H1 (cell line): Measurements from ENCODE around the gene REC8. TPM values are rescaled to one million over a fixed set of nuclear protein-coding genes. Genes with fewer than 3 reads are reported as not detected.

Experiments used
- JUN ChIP-seq: IDR thresholded peaks from 2 replicates; pipeline ENCODE4 v1.6.1; 2011; ENCODE audit warnings: low read depth, mild to moderate bottlenecking, improper control_type of control experiment, low read length
- SP4 ChIP-seq: IDR thresholded peaks from 2 replicates; pipeline ENCODE4 v1.6.1; 2012; ENCODE audit warnings: low read length, inconsistent platforms
- TBP ChIP-seq: IDR thresholded peaks from 2 replicates; pipeline ENCODE4 v1.6.1; 2011; ENCODE audit warnings: low read depth, low read length, improper control_type of control experiment
- polyA plus RNA-seq, 7 experiments: library from polyadenylated mRNA; depleted of rRNA in 3 of 7; stranded (reverse) in 5 of 7; unstranded in 2 of 7; fragments of >200 nt in 5 of 7; fragments of 200-250 nt in 2 of 7; gene quantifications; 1 replicate in 5 of 7; 2 replicates in 1 of 7; 4 replicates in 1 of 7; pipeline versions ENCODE4 v1.2.1 to v1.2.3, GENCODE V29; 2011 to 2013; ENCODE audit warnings: missing spikeins in 2 of 7, mixed read lengths in 2 of 7
- total RNA-seq: library from RNA; stranded (reverse); fragmentation: NEBNext Ultra II Directional; extraction: Animal tissue kit (Norgen Biotek cat#: 25700); gene quantifications from 2 replicates; pipeline ENCODE4 v1.2.1, GENCODE V29; 2021
- TF ChIP-seq, protein P1 (sequence below): fragments of 300-600 bp; sonication (generic); IDR thresholded peaks from 2 replicates; pipeline ENCODE4 v1.7.1; 2012; ENCODE audit warnings: low read length, moderate library complexity, mild to moderate bottlenecking, inconsistent platforms; ENCODE audit not compliant: insufficient replicate concordance

REC8 gene
- total and polyA plus RNA-seq, 2 of the 8 experiments (the other 6 are each of a cell fraction or from before 2014, with no cell fraction given): 9.8 to 28.5 TPM

GRCh38 chr14:24122416-24122815, 49.5 kb upstream of the REC8 start (continued):
- TF ChIP-seq JUN (no peak), TBP (no peak), SP4 (no peak)
- TF ChIP-seq, protein P1, sequence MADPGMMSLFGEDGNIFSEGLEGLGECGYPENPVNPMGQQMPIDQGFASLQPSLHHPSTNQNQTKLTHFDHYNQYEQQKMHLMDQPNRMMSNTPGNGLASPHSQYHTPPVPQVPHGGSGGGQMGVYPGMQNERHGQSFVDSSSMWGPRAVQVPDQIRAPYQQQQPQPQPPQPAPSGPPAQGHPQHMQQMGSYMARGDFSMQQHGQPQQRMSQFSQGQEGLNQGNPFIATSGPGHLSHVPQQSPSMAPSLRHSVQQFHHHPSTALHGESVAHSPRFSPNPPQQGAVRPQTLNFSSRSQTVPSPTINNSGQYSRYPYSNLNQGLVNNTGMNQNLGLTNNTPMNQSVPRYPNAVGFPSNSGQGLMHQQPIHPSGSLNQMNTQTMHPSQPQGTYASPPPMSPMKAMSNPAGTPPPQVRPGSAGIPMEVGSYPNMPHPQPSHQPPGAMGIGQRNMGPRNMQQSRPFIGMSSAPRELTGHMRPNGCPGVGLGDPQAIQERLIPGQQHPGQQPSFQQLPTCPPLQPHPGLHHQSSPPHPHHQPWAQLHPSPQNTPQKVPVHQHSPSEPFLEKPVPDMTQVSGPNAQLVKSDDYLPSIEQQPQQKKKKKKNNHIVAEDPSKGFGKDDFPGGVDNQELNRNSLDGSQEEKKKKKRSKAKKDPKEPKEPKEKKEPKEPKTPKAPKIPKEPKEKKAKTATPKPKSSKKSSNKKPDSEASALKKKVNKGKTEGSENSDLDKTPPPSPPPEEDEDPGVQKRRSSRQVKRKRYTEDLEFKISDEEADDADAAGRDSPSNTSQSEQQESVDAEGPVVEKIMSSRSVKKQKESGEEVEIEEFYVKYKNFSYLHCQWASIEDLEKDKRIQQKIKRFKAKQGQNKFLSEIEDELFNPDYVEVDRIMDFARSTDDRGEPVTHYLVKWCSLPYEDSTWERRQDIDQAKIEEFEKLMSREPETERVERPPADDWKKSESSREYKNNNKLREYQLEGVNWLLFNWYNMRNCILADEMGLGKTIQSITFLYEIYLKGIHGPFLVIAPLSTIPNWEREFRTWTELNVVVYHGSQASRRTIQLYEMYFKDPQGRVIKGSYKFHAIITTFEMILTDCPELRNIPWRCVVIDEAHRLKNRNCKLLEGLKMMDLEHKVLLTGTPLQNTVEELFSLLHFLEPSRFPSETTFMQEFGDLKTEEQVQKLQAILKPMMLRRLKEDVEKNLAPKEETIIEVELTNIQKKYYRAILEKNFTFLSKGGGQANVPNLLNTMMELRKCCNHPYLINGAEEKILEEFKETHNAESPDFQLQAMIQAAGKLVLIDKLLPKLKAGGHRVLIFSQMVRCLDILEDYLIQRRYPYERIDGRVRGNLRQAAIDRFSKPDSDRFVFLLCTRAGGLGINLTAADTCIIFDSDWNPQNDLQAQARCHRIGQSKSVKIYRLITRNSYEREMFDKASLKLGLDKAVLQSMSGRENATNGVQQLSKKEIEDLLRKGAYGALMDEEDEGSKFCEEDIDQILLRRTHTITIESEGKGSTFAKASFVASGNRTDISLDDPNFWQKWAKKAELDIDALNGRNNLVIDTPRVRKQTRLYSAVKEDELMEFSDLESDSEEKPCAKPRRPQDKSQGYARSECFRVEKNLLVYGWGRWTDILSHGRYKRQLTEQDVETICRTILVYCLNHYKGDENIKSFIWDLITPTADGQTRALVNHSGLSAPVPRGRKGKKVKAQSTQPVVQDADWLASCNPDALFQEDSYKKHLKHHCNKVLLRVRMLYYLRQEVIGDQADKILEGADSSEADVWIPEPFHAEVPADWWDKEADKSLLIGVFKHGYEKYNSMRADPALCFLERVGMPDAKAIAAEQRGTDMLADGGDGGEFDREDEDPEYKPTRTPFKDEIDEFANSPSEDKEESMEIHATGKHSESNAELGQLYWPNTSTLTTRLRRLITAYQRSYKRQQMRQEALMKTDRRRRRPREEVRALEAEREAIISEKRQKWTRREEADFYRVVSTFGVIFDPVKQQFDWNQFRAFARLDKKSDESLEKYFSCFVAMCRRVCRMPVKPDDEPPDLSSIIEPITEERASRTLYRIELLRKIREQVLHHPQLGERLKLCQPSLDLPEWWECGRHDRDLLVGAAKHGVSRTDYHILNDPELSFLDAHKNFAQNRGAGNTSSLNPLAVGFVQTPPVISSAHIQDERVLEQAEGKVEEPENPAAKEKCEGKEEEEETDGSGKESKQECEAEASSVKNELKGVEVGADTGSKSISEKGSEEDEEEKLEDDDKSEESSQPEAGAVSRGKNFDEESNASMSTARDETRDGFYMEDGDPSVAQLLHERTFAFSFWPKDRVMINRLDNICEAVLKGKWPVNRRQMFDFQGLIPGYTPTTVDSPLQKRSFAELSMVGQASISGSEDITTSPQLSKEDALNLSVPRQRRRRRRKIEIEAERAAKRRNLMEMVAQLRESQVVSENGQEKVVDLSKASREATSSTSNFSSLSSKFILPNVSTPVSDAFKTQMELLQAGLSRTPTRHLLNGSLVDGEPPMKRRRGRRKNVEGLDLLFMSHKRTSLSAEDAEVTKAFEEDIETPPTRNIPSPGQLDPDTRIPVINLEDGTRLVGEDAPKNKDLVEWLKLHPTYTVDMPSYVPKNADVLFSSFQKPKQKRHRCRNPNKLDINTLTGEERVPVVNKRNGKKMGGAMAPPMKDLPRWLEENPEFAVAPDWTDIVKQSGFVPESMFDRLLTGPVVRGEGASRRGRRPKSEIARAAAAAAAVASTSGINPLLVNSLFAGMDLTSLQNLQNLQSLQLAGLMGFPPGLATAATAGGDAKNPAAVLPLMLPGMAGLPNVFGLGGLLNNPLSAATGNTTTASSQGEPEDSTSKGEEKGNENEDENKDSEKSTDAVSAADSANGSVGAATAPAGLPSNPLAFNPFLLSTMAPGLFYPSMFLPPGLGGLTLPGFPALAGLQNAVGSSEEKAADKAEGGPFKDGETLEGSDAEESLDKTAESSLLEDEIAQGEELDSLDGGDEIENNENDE: no peak
